CD4-positive, alpha-beta T cell treated with Interferon gamma for 1 hour (primary cell): Measurements from ENCODE around the gene ZNF846.
"Not testable (repeated sequence)": the region's sequence is repeated elsewhere in the genome, so short reads cannot be mapped to it uniquely, and the experiment has no call there.

ENCODE experiments used
- DNase-seq: peaks from one replicate; pipeline ENCODE4 v3.0.0-alpha.2; 2020

Gene ZNF846

DNA sequence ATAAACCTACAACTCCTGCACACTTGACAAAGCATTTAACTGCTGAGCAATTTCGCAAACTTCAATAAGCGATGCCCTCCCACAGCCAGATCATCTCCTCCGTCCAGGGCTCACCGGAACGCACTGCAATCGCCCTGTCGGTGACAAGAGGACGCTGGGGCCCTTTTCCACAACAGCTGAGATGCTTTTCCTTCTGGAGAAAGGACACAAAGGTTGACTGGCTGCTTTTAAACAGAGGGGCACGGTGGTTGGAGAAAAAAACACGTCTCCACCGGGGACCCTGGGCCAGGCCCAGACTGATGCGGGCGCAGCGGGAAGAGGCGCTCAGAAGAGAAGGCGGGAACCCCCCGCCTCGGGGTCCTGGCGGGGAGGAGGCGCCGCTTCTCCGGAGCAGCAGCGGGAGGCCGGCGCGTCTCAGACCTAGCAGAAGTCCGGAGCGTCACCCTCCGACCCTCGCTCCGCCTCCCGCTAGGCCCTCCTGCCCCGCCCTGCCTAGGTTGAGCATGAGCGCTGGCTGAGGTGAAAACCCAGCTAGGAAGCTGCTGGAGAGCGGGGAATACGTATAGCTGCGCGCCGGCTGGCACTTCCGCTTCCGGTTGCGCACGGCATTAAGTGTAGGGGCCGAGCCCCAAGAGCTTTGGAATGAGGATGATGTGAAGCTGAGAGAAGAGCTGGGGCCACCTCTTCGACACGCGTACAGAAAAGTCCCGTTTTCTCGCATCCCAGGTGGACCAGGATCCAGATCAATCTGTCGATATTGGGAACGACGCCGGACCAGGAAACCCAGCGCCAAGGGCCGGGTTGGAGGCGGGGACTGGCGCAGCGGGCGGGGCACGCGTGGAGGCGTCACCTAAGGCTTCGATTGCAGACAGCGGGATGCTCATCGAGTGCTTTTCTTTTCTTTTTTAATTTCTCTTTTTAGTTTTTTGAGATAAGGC is at the start of gene ZNF846:
TSS of gene ZNF846 (minus strand) at position 564 of the 938 bp plus-strand sequence. CDS start 3,788 bp downstream, outside the sequence.
- DNase-seq: peak; percentile 93

DNA sequence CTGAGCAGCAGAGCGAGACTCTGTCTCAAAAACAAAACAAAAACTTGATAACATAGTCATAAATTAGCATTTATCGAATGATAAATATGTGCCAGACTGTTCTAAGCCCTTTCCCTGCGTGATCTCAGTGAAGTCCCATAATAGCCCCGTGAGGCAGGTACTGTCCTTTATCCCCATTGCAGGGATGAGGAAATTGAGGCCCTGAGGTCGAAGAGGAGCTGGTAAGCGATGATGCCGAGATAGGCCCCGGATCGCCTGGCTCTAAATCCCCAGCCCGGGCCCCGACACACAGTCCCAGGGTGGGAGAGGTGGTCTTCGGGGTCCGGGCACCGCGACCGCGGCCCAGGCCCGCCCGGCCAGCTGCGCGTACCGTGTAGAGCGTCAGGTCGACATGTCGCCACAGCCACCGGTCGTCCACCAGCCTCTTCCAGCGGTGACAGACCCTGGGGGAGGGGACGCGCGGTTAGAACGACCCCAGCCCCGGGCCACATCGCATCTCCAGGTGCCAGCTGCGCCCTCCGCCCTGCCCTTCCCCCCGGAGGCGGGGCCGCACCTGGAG is 49.7 kb upstream of the ZNF846 start:
- DNase-seq: no peak

DNA sequence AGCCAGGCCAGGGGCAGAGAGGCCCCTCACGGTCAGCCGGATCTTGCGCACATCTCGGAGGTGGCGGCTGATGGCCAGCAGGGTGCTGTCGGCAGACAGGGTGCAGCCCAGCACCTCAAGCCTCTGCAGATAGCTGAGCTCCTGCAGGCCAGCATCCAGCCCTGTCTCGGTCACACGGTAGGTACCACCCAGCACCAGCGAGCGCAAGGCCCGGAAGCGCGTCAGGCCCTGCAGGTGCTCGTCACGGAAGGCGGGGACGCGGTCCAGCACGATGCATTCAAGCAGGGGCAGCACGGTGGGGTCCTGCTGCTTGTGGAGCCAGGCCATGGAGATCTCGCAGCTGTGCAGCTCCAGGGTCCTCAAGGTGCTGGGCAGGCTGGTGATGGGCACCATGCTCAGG is 42.6 kb upstream of the ZNF846 start:
- DNase-seq: no peak

DNA sequence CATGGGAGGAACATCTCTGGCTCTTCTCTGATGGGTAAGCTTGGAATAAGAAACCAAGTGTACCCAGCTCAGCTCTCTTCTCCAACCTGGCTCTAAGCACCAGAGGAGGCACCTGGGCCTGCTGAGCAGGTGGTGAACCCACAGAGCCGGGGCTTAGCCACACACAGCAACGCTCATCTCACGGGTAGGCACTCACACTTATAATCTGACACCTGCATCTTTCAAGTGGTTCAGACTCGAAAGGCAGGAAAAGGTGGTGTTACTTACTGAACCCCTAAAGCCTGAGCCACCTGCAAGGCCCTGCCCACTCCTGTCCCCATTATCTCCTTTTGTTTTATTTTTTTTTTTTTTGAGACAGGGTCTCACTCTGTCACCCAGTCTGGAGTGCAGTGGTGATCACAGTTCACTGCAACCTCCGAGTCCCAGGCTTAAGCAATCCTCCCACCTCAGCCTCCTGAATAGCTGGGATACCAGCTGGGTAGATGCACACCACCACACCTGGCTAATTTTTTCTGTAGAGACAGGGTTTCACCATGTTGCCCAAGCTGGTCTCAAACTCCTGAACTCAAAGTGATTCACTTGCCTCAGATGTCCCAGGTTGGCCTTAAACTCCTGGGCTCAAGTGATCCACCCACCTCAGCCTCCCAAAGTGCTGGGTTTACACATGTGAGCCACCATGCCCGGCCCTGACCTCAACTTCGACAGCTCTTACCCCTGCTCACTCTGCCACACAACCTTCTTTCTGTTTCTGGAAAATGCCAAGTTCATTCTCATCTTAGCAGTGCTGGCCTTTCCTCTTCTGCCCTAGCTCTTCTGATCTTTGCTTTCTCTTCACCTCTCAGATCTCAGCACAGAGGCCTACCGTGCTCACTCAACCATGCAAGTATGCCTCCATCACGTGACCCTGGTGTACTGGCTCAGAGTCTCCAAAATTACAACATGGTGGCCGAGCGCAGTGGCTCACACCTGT is 40.6 kb upstream of the ZNF846 start:
- peak; percentile 52 for DNase-seq

DNA sequence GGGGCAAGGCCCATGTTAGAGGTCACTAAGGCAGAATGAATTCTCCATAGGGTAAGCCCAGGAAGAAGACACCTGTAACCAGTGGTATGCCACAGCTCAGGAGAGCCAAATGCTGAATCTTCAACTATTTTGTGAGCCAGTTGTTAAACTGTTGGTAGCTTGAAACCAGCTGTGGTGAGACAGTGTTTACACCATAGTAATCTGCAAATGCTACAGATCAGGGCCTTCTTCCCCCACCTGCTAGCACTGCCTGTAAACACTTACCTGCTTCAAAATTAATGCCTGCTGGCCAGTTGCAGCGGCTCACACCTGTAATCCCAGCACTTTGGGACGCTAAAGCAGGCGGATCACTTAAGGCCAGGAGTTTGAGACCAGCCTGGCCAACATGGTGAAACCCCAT is 38.3 kb upstream of the ZNF846 start:
- no peak for DNase-seq

DNA sequence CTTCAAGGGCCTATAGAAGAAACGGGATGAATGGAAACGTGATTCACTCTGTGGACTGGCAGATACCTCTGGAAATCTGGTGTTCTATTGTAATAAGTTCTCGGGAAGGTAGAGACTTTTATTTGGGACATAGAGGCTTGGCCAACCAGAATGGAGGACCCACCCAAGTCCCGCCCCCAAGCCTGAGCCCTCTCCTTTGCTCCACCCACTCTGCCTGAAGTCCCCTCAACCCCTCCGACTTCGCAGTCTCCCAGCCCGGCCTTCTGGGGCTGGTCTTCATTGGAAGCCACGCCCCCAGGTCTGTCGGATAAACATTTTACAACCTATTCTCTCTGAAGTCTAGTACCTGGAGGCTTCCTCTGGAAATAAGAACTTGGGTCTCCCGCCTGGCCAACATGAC is 33.4 kb upstream of the ZNF846 start:
- DNase-seq: no peak

DNA sequence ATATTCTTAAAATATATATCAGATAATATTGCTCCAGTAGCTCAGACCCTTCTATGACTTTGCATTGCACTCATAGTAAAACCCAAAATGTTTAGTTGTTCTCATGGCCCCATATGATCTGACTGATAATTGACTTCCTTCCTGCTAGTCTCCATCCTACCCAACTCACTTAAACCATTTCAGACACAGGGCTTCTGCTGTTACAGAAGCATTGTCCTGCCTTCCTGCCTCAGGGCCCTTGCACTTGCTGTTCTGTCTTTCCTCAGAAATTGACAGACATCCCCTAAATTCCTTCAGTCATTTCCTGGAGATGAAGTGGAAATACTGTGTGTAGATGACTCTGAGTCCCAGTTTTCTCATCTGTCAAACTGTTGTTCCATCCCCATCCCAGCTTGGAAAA is 30.6 kb upstream of the ZNF846 start:
- DNase-seq: no peak

DNA sequence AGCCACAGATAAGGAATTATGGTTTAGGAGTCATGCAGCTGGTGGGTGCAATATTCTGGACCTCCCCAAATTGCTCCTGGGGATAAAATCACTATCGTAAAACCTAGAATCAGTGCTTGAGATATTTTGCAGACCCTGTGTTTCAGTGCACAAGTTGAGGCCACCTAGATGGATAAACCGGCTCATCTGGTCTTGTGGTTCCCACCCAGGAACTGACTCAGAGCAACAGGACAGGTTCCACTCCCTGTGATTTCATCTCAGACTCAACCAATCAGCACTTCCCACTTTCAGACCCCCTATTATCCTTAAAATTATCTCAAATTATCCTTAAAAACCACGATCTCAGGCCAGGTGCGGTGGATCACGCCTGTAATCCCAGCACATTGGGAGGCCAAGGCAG is 29.3 kb upstream of the ZNF846 start:
- DNase-seq: no peak

DNA sequence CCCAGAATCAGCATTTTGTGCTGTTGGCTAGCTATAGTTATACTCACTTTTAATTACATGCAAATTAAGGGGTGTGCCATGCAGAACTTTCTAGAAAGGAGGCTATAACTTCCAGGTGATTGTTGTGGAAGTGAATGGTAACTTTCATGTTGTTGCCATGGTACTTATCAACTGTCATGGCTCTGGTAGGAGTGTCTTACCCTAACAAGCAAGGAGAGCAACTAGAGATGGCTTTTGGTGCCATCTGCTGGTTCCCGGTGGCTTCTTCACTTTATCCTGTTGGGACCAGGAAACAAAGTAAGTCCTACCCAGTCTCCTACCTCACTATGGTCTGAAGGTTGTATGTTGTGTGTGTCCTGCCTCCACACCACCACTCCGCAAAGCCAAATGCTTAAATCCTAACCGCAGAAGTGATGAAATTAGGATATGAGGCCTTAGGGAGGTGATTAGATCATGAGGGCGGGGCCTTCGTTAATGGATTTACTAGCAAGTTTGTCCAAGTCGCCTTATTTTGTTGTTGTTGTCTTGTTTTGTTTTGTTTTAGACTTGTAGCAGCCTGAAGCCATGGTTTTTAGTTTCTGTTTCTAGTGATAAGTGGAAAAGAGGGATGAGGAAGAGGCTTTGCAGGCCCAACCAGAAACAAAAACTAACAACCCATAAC is 27.7 kb upstream of the ZNF846 start:
- DNase-seq: peak; percentile 90

DNA sequence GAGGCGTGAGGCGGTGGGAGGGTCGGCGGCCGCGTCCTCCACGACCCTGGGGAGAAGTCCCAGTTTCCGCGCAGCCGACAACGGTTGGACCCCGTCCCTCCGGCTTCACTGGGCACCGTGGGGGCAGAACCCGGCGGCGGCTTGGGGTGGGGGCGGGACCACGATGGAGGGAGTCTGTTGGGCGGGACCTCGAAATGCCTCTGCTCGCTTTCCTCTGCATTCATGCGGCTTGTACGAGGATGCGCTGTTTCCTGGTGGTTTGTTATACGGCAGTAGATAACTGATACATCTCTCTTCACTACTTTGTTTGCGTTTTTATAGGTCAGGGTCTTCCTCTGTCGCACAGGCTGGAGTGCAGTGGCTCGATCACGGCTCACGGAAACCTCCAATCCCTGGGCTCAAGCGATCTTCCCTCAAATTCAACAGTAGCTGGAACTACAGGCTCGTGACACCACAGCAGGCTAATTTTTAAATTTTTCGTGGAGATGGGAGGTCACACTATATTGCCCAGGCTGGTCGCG is 24.6 kb upstream of the ZNF846 start:
- DNase-seq: peak; percentile 73

DNA sequence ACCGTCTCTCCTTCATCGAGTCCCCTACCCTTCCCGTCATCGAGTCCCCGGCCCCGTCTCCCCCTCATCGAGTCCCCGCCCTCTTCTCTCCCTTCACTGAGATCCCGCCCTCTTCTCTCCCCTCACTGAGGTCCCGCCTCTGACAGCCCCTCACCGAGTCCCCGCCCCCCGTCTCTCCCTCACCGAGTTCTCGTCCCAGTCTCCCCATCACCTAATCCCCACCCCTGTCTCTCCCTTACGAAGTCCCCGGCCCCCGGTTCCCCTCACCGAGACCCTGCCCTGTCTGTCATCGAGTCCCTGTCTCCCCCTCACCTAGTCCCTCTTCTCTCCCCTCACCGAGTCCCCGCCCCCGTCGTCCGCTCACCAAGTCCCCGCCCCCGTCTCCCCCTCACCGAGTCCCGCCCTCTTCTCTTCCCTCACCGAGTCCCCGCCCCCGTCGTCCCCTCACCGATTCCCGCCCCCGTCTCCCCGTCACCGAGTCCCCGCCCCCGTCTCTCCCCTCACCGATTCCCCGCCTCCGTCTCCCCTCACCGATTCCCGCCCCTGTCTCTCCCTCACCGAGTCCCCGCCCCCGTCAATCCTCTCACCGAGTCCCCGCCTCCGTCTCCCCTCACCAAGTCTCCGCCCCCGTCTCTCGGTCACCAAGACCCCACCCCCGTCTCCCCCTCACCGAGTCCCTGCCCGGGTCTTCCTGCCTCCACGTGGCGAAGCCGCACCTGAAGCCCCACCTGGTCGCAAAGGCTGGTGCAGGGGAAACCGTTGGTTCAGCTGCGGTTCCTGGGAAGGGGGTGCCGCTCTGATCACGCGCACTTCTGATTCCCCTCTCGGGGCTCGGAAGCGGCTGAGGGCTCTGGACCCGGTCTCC is 23.9 kb upstream of the ZNF846 start:
- peak; percentile 94 for DNase-seq

DNA sequence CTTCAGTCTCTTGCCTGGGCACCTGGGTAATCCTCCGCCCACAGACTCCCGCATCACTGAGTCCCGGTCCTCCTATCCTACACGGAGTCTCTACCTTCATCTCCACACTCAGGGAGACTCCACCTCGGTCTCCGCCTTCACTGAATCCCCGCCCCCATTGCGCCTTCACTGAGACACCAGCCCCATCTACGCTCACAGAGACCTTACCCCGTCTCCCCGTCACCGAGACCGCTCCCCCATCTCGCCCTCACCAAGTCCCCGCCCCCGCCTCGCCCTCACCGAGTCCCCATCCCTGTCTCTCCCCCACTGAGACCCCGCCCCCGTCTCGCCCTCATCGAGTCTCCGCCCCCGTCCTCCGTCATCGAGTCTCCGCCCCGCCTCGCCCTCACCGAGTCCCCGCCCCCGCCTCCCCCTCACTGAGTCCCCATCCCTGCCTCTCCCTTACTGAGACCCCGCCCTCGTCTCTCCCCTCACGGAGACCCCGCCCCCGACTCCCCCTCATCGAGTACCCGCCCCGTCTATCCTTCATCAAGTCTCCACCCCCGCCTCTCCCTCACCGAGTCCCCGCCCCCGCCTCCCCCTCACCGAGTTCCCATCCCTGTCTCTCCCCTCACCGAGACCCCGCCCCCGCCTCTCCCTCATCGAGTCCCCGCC is 23.1 kb upstream of the ZNF846 start:
- DNase-seq: peak; percentile 96

DNA sequence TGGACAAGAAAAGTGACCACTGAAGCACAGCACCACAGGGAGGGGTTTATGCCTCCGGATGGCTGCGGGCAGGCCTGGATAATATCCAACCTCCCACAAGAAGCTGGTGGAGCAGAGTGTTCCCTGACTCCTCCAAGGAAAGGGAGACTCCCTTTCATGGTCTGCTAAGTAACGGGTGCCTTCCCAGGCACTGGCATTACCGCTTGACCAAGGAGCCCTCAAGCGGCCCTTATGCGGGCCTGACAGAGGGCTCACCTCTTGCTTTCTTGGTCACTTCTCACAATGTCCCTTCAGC is 22.5 kb upstream of the ZNF846 start:
- not testable (repeated sequence) for DNase-seq

DNA sequence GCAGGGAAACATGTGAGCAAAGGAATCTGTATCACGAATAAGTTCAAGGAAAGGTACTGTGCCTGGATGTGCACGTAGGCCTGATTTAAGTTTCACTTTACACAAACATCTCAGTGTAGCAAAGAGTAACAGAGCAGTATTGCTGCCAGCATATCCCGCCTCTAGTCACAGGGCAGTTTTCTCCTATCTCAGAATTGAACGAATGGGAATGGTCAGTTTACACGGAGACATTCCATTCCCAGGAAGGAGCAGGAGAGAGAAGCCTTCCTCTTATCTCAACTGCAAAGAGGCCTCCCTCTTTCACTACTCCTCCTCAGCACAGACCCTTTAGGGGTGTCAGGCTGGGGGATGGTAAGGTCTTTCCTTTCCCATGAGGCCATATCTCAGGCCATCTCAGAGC is 21.0 kb upstream of the ZNF846 start:
- DNase-seq: not testable (repeated sequence)

DNA sequence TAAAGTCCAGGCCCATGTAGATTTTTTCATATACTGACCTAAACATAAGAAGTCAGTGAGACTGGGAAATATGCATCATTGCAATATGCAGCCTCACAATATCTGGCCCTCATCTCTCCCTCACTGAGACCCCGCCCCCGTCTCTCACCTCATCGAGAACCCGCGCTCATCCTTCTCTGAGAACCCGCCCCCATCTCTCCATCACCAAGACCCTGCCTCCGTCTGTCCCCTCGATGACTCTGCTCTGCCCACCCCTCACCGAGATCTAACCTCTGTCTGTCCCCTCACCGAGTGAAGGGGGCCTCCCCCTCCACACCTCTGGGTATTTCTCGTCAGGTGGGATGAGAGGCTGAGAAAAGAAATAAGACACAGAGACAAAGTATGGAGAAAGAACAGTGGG is 20.5 kb upstream of the ZNF846 start:
- DNase-seq: no peak

DNA sequence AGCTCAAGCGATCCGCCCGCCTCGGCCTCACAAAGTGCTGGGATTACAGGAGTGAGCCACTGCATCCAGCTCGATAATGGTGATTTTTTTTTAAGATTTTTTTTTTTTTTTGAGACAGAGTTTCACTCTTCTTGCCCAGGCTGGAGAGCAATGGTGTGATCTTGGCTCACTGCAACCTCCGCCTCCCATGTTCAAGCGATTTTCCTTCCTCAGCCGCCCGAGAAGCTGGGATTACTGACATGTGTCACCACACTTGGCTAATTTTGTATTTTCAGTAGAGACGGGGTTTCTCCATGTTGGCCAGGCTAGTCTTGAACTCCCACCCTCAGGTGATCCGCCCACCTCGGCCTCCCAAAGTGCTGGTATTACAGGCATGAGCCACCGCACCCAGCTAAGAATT is 20.1 kb upstream of the ZNF846 start:
- DNase-seq: not testable (repeated sequence)

DNA sequence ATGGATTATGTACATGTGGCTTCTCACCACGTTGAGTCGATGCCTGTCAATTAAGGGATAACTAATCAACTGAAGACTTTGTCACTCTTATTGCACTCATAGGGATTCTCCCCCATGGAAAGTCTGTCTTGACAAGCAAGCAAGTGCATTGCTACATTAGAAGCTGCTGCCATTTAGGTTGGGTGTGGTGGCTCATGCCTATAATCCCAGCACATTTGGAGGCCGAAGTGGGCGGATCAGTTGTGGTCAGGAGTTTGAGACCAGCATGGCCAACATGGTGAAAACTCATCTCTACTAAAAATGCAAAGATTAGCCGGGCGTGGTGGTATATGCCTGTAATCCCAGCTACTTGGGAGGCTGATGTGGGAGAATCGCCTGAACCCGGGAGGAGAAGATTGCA is 18.3 kb upstream of the ZNF846 start:
- DNase-seq: no peak

DNA sequence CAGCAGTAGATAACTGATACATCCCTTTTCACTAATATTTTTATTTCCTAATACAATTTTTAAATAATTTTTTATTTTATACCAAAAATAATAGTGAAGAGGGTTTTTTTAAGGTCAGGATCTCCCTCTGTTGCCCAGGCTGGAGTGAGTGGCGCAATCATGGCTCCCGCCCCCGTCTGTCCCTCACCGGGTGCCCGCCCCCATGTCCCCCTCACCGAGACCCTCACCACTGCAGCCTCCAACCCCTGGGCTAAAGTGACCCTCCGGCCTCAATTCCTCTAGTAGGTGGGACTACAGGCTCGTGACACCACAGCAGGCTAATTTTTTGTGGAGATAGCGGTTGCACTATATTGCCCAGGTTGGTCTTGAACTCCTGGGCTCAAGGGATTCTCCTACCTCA is 17.8 kb upstream of the ZNF846 start:
- DNase-seq: no peak

DNA sequence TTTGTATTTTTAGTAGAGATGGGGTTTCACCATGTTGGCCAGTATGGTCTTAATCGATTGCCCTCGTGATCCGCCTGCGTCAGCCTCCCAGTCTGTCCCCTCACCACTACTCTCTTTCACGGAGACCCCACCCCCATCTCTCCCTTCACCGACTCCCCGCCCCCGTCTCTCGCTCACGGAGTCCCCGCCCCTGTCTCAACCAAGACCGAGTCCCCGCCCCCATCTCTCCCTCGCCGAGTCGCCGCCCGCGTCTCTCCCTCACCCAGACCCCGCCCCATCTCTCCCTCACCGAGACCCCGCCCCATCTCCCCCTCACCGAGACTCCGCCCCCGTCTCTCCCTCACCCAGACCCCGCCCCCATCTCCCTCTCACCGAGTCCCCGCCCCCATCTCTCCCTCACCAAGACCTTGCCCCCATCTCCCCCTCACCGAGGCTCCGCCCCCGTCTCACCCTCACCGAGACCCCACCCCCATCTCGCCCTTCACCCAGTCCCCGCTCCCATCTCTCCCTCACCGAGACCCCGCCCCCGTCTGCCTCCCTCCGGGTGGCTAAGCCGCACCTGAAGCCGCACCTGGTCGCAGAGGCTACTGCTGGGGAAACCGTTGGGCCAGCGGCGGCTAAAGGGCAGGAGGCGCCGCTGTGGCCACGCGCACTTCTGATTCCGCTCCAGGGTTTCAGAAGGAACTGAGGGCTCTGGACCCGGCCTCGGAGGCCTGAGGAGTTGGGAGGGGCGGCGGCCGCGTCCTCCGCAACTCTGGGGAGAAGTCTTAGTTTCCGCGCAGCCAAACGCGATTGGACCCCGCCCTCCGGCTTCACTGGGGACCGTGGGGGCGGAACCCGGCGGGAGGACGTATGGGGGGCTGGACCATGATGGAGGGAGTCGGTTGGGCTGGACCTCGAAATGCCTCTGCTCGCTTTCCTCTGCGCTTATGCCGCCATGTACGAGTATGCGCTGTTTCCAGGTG is 17.1 kb upstream of the ZNF846 start:
- peak; percentile 95 for DNase-seq

DNA sequence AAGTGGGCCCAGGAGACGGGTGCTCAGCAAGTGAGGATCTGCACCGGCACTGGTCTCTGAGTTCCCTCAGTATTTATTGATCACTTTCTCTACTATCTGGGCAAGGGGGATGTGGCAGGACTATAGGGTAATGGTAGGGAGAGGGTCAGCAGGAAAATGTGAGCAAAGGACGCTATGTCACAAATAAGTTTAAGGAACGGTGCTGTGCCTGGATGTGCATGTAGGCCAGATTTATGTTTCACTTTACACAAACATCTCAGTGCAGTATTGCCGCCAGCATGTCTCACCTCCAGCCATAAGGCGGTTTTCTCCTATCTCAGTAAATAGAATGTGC is 15.6 kb upstream of the ZNF846 start:
- not testable (repeated sequence) for DNase-seq
